Mesothelial cell of epicardium (in vitro differentiated cells): ENCODE results near the gene TMEM178A. TPM values are rescaled to one million over a fixed set of nuclear protein-coding genes. Genes with fewer than 3 reads are reported as not detected.

Experiments used
- DNase-seq, 2 experiments: peaks; one replicate each; pipeline ENCODE4 v3.0.0; 2021; ENCODE audit warnings: low spot score in 2 of 2; ENCODE audit not compliant: unreplicated experiment in 2 of 2
- H3K27ac Mint-ChIP-seq: 2 replicates; pipeline ENCODE4 v1.8.0; 2021; ENCODE audit warnings: mixed read lengths
- H3K27me3 Mint-ChIP-seq: 2 replicates; pipeline ENCODE4 v1.8.0; 2021; ENCODE audit warnings: low read depth, mixed read lengths
- H3K36me3 Mint-ChIP-seq: 2 replicates; pipeline ENCODE4 v1.8.0; 2021; ENCODE audit warnings: mixed read lengths
- H3K4me1 Mint-ChIP-seq: 2 replicates; pipeline ENCODE4 v1.8.0; 2021; ENCODE audit warnings: mixed read lengths
- H3K4me3 Mint-ChIP-seq: 2 replicates; pipeline ENCODE4 v1.8.0; 2021; ENCODE audit warnings: mild to moderate bottlenecking, moderate library complexity, mixed read lengths
- H3K9me3 Mint-ChIP-seq: 2 replicates; pipeline ENCODE4 v1.8.0; 2021; ENCODE audit warnings: mixed read lengths
- CTCF ChIP-seq: fragments of 200-600 bp; sonication (generic); IDR thresholded peaks from one replicate; pipeline ENCODE4 v1.5.0; 2021; ENCODE audit warnings: antibody characterized with exemption; ENCODE audit not compliant: unreplicated experiment
- total RNA-seq: library from RNA; stranded (reverse); gene quantifications from 3 replicates; pipeline ENCODE4 v1.2.1, GENCODE V29; 2021

TMEM178A gene
- total RNA-seq, 1 donor from 2014 or later, result 13.1 TPM

GRCh38 chr2:39730276-39730675 lies 64.6 kb downstream of the TMEM178A start:
- H3K36me3 Mint-ChIP-seq, result peaks cover 36% of the 10 kb centered on the region
- no peaks in the 10 kb centered on the region for H3K27me3 Mint-ChIP-seq
- H3K4me1 Mint-ChIP-seq, result peaks cover 35% of the 10 kb centered on the region
- peaks cover 9% of the 10 kb centered on the region for H3K9me3 Mint-ChIP-seq
- H3K4me3 Mint-ChIP-seq, result no peak overlapping the region
- H3K27ac Mint-ChIP-seq, result no peak overlapping the region
- no peak for TF ChIP-seq CTCF
- no peak for DNase-seq

GRCh38 chr2:39730685-39731302 lies 65.1 kb downstream of the TMEM178A start:
- Mint-ChIP-seq H3K9me3 (peaks cover 9% of the 10 kb centered on the region), H3K27me3 (no peaks in the 10 kb centered on the region), H3K4me1 (peaks cover 30% of the 10 kb centered on the region), H3K36me3 (peaks cover 37% of the 10 kb centered on the region), H3K4me3 (no peak overlapping the region), H3K27ac (no peak overlapping the region)
- no peak for DNase-seq
- no peak for TF ChIP-seq CTCF

- Mint-ChIP-seq H3K9me3 (peaks cover 9% of the 10 kb centered on the region), H3K27me3 (no peaks in the 10 kb centered on the region), H3K27ac (no peak overlapping the region), H3K36me3 (peaks cover 37% of the 10 kb centered on the region), H3K4me1 (peaks cover 22% of the 10 kb centered on the region), H3K4me3 (no peak overlapping the region)
- TF ChIP-seq CTCF, result no peak
- no peak for DNase-seq
Measured at GRCh38 chr2:39731546-39731945, 65.8 kb downstream of the TMEM178A start.

- Mint-ChIP-seq H3K9me3 (peaks cover 9% of the 10 kb centered on the region), H3K27ac (no peak overlapping the region), H3K36me3 (peaks cover 41% of the 10 kb centered on the region), H3K27me3 (no peaks in the 10 kb centered on the region), H3K4me3 (no peak overlapping the region), H3K4me1 (peaks cover 15% of the 10 kb centered on the region)
- no peak for DNase-seq
- TF ChIP-seq CTCF, result no peak
Measured at GRCh38 chr2:39732482-39732881, 66.8 kb downstream of the TMEM178A start.

GRCh38 chr2:39733070-39733674 lies 67.5 kb downstream of the TMEM178A start:
- H3K9me3 Mint-ChIP-seq, result peaks cover 7% of the 10 kb centered on the region
- no peak overlapping the region for H3K4me3 Mint-ChIP-seq
- peaks cover 15% of the 10 kb centered on the region for H3K4me1 Mint-ChIP-seq
- H3K36me3 Mint-ChIP-seq, result peaks cover 44% of the 10 kb centered on the region
- no peak overlapping the region for H3K27ac Mint-ChIP-seq
- TF ChIP-seq CTCF, result no peak
- no peaks in the 10 kb centered on the region for H3K27me3 Mint-ChIP-seq
- DNase-seq, result no peak
